RWPE2 (cell line): ENCODE results near the gene SLC5A3.
A peak's percentile ranks its signal among the peaks of the same experiment; 100 is the strongest.

Experiments
- ATAC-seq: fragments of 200-7000 bp; cut with Tn5 transposase; 3 replicates; pipeline ENCODE4 v1.9.1; 2021; ENCODE audit warnings: low read depth
- DNase-seq: peaks from one replicate; pipeline ENCODE4 v3.0.0-alpha.2; 2020; ENCODE audit warnings: low spot score
- H3K27ac ChIP-seq: fragments of 450-650 bp; 2 replicates; pipeline ENCODE4 v1.5.1; 2017; ENCODE audit warnings: mild to moderate bottlenecking; ENCODE audit not compliant: poor library complexity, severe bottlenecking
- H3K27me3 ChIP-seq: fragments of 250-450 bp; sonication (Bioruptor Pico); 2 replicates; pipeline ENCODE4 v1.5.1; 2021; ENCODE audit warnings: mild to moderate bottlenecking, moderate library complexity; ENCODE audit not compliant: insufficient read depth, poor library complexity, severe bottlenecking
- H3K36me3 ChIP-seq: fragments of 250-450 bp; sonication (Bioruptor Pico); 2 replicates; pipeline ENCODE4 v1.5.1; 2020; ENCODE audit warnings: low read depth, mild to moderate bottlenecking, moderate library complexity
- H3K4me1 ChIP-seq: fragments of 250-450 bp; sonication (Bioruptor Pico); 2 replicates; pipeline ENCODE4 v1.5.1; 2021; ENCODE audit warnings: mild to moderate bottlenecking, moderate library complexity; ENCODE audit not compliant: insufficient read depth, poor library complexity, severe bottlenecking
- H3K4me3 ChIP-seq: fragments of 250-450 bp; sonication (Bioruptor Pico); 2 replicates; pipeline ENCODE4 v1.5.1; 2021; ENCODE audit warnings: mild to moderate bottlenecking, moderate library complexity; ENCODE audit not compliant: severe bottlenecking
- H3K9me3 ChIP-seq: fragments of 250-450 bp; sonication (Bioruptor Pico); 2 replicates; pipeline ENCODE4 v1.5.1; 2021; ENCODE audit warnings: mild to moderate bottlenecking, moderate library complexity; ENCODE audit not compliant: severe bottlenecking
- TF ChIP-seq, protein P1 (sequence below): fragments of 450-650 bp; IDR thresholded peaks from one replicate; pipeline ENCODE4 v1.5.1; 2017; ENCODE audit warnings: mild to moderate bottlenecking, moderate library complexity; ENCODE audit not compliant: poor library complexity, severe bottlenecking

SLC5A3 gene

GRCh38 chr21:34073032-34073748, at the start of gene SLC5A3, which contains the start of gene MRPS6:
TSS of gene SLC5A3 (plus strand) at chr21:34073578. CDS start at chr21:34095199, 21,621 bp downstream.
TSS of gene MRPS6 (plus strand) at chr21:34073578. CDS start at chr21:34073701, 123 bp downstream.
- Histone ChIP-seq H3K4me3 (peak within 1 kb of the TSS; percentile 75), H3K27ac (peak within 1 kb of the TSS; percentile 55), H3K36me3 (peaks cover 13% of the 10 kb centered on the region), H3K9me3 (no peaks in the 10 kb centered on the region), H3K27me3 (no peaks in the 10 kb centered on the region), H3K4me1 (peaks cover 13% of the 10 kb centered on the region)
- ATAC-seq (peak; percentile 78), DNase-seq (peak; percentile 78)
- TF ChIP-seq, protein P1, sequence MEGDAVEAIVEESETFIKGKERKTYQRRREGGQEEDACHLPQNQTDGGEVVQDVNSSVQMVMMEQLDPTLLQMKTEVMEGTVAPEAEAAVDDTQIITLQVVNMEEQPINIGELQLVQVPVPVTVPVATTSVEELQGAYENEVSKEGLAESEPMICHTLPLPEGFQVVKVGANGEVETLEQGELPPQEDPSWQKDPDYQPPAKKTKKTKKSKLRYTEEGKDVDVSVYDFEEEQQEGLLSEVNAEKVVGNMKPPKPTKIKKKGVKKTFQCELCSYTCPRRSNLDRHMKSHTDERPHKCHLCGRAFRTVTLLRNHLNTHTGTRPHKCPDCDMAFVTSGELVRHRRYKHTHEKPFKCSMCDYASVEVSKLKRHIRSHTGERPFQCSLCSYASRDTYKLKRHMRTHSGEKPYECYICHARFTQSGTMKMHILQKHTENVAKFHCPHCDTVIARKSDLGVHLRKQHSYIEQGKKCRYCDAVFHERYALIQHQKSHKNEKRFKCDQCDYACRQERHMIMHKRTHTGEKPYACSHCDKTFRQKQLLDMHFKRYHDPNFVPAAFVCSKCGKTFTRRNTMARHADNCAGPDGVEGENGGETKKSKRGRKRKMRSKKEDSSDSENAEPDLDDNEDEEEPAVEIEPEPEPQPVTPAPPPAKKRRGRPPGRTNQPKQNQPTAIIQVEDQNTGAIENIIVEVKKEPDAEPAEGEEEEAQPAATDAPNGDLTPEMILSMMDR, result no peak

DNA sequence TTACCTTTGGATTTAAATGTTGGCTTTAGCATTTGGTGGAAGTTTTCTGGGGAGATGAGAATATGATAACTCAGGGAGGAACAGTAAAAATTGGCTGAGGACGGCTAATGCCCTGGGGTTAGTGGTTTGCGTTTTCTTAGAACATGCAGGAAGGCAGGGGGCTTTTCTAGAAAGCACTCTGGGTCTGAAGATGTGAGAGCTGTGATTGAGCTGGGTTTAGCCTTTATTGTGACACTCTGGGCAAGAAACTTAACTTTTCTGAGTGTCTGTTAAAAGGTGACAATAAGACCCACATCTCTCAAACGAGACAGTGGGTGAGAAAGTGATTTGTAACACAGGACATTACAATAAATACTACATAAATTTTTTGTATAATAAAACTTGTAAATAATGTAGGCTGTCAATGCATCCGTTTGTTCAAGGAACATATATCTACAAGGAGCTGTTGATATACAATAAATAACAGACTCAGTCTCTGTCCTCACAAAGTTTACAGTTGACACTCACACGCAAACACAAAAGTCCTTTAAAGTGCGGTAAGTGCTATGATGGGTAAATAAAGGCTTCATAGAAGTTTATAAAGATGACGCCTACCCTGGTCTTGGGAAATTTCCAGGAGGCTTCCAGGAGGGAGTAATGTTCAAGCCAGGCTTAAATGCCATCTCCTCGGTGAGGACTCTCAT, 49.5 kb upstream of the SLC5A3 start:
- no peaks in the 10 kb centered on the region for H3K36me3 ChIP-seq
- H3K27me3 ChIP-seq, result no peaks in the 10 kb centered on the region
- DNase-seq, result no peak
- no peak for ATAC-seq
- no peaks in the 10 kb centered on the region for H3K9me3 ChIP-seq
- H3K27ac ChIP-seq, result no peak overlapping the region
- TF ChIP-seq, protein P1, result no peak
- no peak overlapping the region for H3K4me3 ChIP-seq
- no peaks in the 10 kb centered on the region for H3K4me1 ChIP-seq

DNA sequence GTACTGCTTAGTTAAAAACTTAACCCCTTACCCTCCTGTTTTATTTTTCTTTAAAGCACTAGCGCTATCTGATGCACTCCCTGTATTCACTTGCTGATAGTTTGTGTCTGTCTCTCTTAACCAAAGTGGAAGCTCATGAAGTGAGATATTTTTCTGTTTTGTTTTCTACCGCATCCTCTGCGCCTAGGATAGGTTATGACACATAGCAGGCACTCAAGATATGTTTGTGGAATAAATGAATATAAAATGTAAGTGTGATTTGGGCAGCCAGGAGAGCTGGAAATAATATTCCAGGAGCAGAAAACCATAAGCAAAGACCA, 49.0 kb upstream of the SLC5A3 start:
- H3K27ac ChIP-seq, result no peak overlapping the region
- H3K4me3 ChIP-seq, result no peak overlapping the region
- no peaks in the 10 kb centered on the region for H3K9me3 ChIP-seq
- TF ChIP-seq, protein P1, result no peak
- no peaks in the 10 kb centered on the region for H3K27me3 ChIP-seq
- DNase-seq, result no peak
- no peaks in the 10 kb centered on the region for H3K36me3 ChIP-seq
- ATAC-seq, result no peak
- no peaks in the 10 kb centered on the region for H3K4me1 ChIP-seq

DNA sequence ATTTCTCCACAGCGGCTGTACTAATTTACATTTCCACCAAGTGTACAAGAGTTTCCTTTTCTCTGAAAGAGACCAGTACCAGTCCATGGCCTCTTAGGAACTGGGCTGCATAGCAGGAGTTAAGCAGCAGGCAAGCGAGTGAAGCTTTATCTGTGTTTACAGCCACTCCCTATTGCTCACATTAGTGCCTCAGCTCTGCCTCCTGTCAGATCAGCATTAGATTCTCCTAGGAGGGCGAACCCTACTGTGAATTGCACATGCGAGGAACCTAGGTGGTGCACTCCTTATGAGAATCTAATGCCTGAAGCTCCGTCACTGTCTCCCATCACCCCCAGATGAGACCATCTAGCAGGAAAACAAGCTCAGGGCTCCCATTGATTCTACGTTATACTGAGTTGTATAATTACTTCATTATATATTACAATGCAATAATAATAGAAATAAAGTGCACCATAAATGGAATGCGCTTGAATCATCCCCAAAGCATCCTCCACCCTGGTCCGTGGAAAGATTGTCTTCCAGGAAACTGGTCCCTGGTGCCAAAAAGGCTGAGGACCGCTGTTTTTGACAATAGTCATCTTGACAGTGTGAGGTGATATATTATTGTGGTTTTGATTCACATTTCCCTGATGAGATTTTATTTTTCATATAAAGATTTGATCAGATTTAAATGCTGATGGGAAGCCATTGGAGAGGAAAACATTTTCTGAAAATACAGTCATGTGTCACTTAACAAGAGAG, 45.5 kb upstream of the SLC5A3 start:
- TF ChIP-seq, protein P1, result no peak
- DNase-seq, result no peak
- H3K36me3 ChIP-seq, result no peaks in the 10 kb centered on the region
- ATAC-seq, result no peak
- H3K27me3 ChIP-seq, result no peaks in the 10 kb centered on the region
- H3K4me3 ChIP-seq, result no peak overlapping the region
- H3K9me3 ChIP-seq, result no peaks in the 10 kb centered on the region
- no peaks in the 10 kb centered on the region for H3K4me1 ChIP-seq
- no peak overlapping the region for H3K27ac ChIP-seq
